Fibroblast of skin of right biceps (primary cell): ENCODE results near the gene BAG5.

Experiments used
- DNase-seq: peaks from one replicate; pipeline ENCODE4 v3.0.0-alpha.2; 2013

Gene BAG5

GRCh38 chr14:103546652-103547454 is 15.6 kb downstream of the BAG5 start:
- DNase-seq = no peak

- DNase-seq = no peak
Measured at GRCh38 chr14:103545915-103546651, 16.4 kb downstream of the BAG5 start.

GRCh38 chr14:103545219-103545914 is 17.1 kb downstream of the BAG5 start:
- no peak for DNase-seq

GRCh38 chr14:103544388-103545218 is 17.9 kb downstream of the BAG5 start:
- no peak for DNase-seq

GRCh38 chr14:103543721-103544387 is 18.6 kb downstream of the BAG5 start:
- DNase-seq = no peak

GRCh38 chr14:103543140-103543539 is 19.3 kb downstream of the BAG5 start:
- no peak for DNase-seq

GRCh38 chr14:103542605-103543088 is 19.8 kb downstream of the BAG5 start:
- DNase-seq = no peak

- DNase-seq = no peak
Measured at GRCh38 chr14:103541709-103542604, 20.5 kb downstream of the BAG5 start.

- DNase-seq = no peak
Measured at GRCh38 chr14:103540821-103541708, 21.4 kb downstream of the BAG5 start.

- no peak for DNase-seq
Measured at GRCh38 chr14:103539056-103539825, 23.2 kb downstream of the BAG5 start.

- DNase-seq = no peak
Measured at GRCh38 chr14:103538291-103539055, 24.0 kb downstream of the BAG5 start.

GRCh38 chr14:103537175-103537990 is 25.1 kb downstream of the BAG5 start:
- DNase-seq = no peak

GRCh38 chr14:103536693-103537092 is 25.8 kb downstream of the BAG5 start:
- DNase-seq = no peak

- no peak for DNase-seq
Measured at GRCh38 chr14:103535891-103536565, 26.4 kb downstream of the BAG5 start.

- no peak for DNase-seq
Measured at GRCh38 chr14:103535081-103535890, 27.2 kb downstream of the BAG5 start.

GRCh38 chr14:103534576-103535061 is 27.8 kb downstream of the BAG5 start:
- no peak for DNase-seq
